Gastrocnemius medialis (tissue), 4 donors: ENCODE results near the gene UNK. TPM values are rescaled to one million over a fixed set of nuclear protein-coding genes. Genes with fewer than 3 reads are reported as not detected.

Source experiments
- ATAC-seq, 2 donors: fragments of 150-250 bp; one replicate each; pipeline ENCODE4 v1.9.1; 2016
- DNase-seq, 2 donors: peaks; one replicate each; pipeline ENCODE4 v3.0.0-alpha.2; 2019
- H3K27ac ChIP-seq, 4 donors: fragments of 200-600 bp; sonication (generic); 1 replicate in 1 of 4; 2 replicates in 3 of 4; pipeline ENCODE4 v1.5.1; 2016 to 2018; ENCODE audit warnings: mild to moderate bottlenecking in 2 of 4, moderate library complexity in 1 of 4
- H3K27me3 ChIP-seq, 3 donors: fragments of 200-600 bp; sonication (generic) in 2 of 3; 1 replicate in 1 of 3; 2 replicates in 2 of 3; pipeline versions ENCODE4 v1.5.1 to v1.6.0; 2016 to 2019; ENCODE audit warnings: mild to moderate bottlenecking in 1 of 3, moderate library complexity in 1 of 3
- H3K36me3 ChIP-seq, 2 donors: fragments of 200-600 bp; sonication (generic) in 1 of 2; one replicate each; pipeline ENCODE4 v1.5.1; 2017 to 2018
- H3K4me1 ChIP-seq, 2 donors: fragments of 200-600 bp; sonication (generic) in 1 of 2; one replicate each; pipeline ENCODE4 v1.5.1; 2016 to 2017; ENCODE audit warnings: mild to moderate bottlenecking in 2 of 2
- H3K4me3 ChIP-seq, 4 donors: fragments of 200-600 bp; sonication (generic) in 3 of 4; 1 replicate in 1 of 4; 2 replicates in 3 of 4; pipeline ENCODE4 v1.5.1; 2016 to 2019; ENCODE audit warnings: mild to moderate bottlenecking in 2 of 4
- H3K9me3 ChIP-seq, 3 donors: fragments of 200-600 bp; sonication (generic) in 2 of 3; 1 replicate in 1 of 3; 2 replicates in 2 of 3; pipeline ENCODE4 v1.5.1; 2016 to 2019
- CTCF ChIP-seq, 5 experiments: fragments of 450-650 bp in 3 of 5; fragments of 200-600 bp in 2 of 5; sonication (generic) in 2 of 5; IDR thresholded peaks in 4 of 5; conservative IDR thresholded peaks in 1 of 5; 1 replicate in 4 of 5; 2 replicates in 1 of 5; pipeline ENCODE4 v1.5.1; 2016 to 2019; ENCODE audit warnings: antibody characterized with exemption in 5 of 5, mild to moderate bottlenecking in 3 of 5, moderate library complexity in 3 of 5
- POLR2A ChIP-seq, 2 donors: fragments of 450-650 bp; IDR thresholded peaks; one replicate each; pipeline ENCODE4 v1.6.1; 2017; ENCODE audit warnings: antibody characterized with exemption in 2 of 2, mild to moderate bottlenecking in 2 of 2, moderate library complexity in 2 of 2
- in situ Hi-C, 4 donors: fragments of 200-750 bp; cut with MboI; loops; one replicate each; pipeline versions ENCODE4 v1.15.0 to v1.8.0; 2017; ENCODE audit warnings: low sequenced_read_pairs in 4 of 4
- intact Hi-C: fragments of 100-400 bp; cut with DNase I; formaldehyde crosslinking; loops from one replicate; pipeline ENCODE4 v1.15.1; 2023; ENCODE audit warnings: low total_unique reads
- total RNA-seq, 4 donors: library from RNA; depleted of rRNA; stranded (reverse); fragments of >200 nt; gene quantifications; one replicate each; pipeline versions ENCODE4 v1.1.0 to v1.2.3, GENCODE V29; 2016

Gene UNK
- total RNA-seq, 4 donors from 2014 or later: 10.4 to 19.2 (median 13.1) TPM

GRCh38 chr17:75831032-75831571 is 46.5 kb downstream of the UNK start:
- H3K4me1 ChIP-seq: peaks cover 15 to 17% of the 10 kb centered on the region in 2 donors
- no peak overlapping the region for H3K4me3 ChIP-seq
- no peaks in the 10 kb centered on the region for H3K27me3 ChIP-seq
- H3K27ac ChIP-seq: no peak overlapping the region
- no peak for DNase-seq
- TF ChIP-seq POLR2A (IDR thresholded peaks at IDR 0.05): no peak
- no peak for TF ChIP-seq CTCF (IDR thresholded peaks at IDR 0.05 in 4 of 5, conservative IDR thresholded peaks at IDR 0.05 in 1 of 5)
- peaks cover 3 to 32% of the 10 kb centered on the region in 2 donors for H3K36me3 ChIP-seq
- ATAC-seq: no peak
- H3K9me3 ChIP-seq: no peaks in the 10 kb centered on the region
- in situ Hi-C loops (no loop called here), intact Hi-C loops (no loop called here)

- intact Hi-C loops (no loop called here), in situ Hi-C loops (no loop called here)
- Histone ChIP-seq H3K27me3 (no peaks in the 10 kb centered on the region), H3K9me3 (no peaks in the 10 kb centered on the region), H3K4me3 (no peak overlapping the region), H3K27ac (no peak overlapping the region), H3K36me3 (peaks cover 3 to 39% of the 10 kb centered on the region in 2 donors), H3K4me1 (peaks cover 10 to 13% of the 10 kb centered on the region in 2 donors)
- ATAC-seq: peak; percentile 17 to 29
- peak in 1 of 2 donors; percentile 45 for DNase-seq
- TF ChIP-seq CTCF (IDR thresholded peaks at IDR 0.05 in 4 of 5, conservative IDR thresholded peaks at IDR 0.05 in 1 of 5) (no peak), POLR2A (IDR thresholded peaks at IDR 0.05) (no peak)
Measured at GRCh38 chr17:75832164-75832651, 47.6 kb downstream of the UNK start.

- Histone ChIP-seq H3K9me3 (no peaks in the 10 kb centered on the region), H3K27me3 (no peaks in the 10 kb centered on the region), H3K4me3 (no peak overlapping the region), H3K27ac (no peak overlapping the region), H3K36me3 (peaks cover 3 to 39% of the 10 kb centered on the region in 2 donors), H3K4me1 (peaks cover 3 to 6% of the 10 kb centered on the region in 2 donors)
- intact Hi-C loops (no loop called here), in situ Hi-C loops (no loop called here)
- ATAC-seq: no peak
- no peak for TF ChIP-seq POLR2A (IDR thresholded peaks at IDR 0.05)
- TF ChIP-seq CTCF (IDR thresholded peaks at IDR 0.05 in 4 of 5, conservative IDR thresholded peaks at IDR 0.05 in 1 of 5): no peak
- DNase-seq: no peak
Measured at GRCh38 chr17:75832652-75833400, 48.2 kb downstream of the UNK start.

- ATAC-seq (peak; percentile 40 to 49), DNase-seq (peak in 1 of 2 donors; percentile 57)
- H3K4me1 ChIP-seq: no peaks in the 10 kb centered on the region
- H3K27me3 ChIP-seq: no peaks in the 10 kb centered on the region
- no peak overlapping the region for H3K4me3 ChIP-seq
- H3K9me3 ChIP-seq: no peaks in the 10 kb centered on the region
- peaks cover 3 to 39% of the 10 kb centered on the region in 2 donors for H3K36me3 ChIP-seq
- peak overlapping the region in 1 of 4 donors; percentile 9 for H3K27ac ChIP-seq
- intact Hi-C loops: no loop called here
- no peak for TF ChIP-seq POLR2A (IDR thresholded peaks at IDR 0.05)
- no peak for TF ChIP-seq CTCF (IDR thresholded peaks at IDR 0.05 in 4 of 5, conservative IDR thresholded peaks at IDR 0.05 in 1 of 5)
- in situ Hi-C loops: no loop called here
Measured at GRCh38 chr17:75834279-75834920, 49.8 kb downstream of the UNK start.
